NCI-H510A (cell line): Measurements from ENCODE around the gene FOCAD.

Experiments
- DNase-seq: peaks from one replicate; lab custom pipeline; 2025; lab: John Stamatoyannopoulos, UW

The FOCAD gene

GRCh38 chr9:21023861-21024260 is 339.8 kb downstream of the FOCAD start:
- no peak for DNase-seq

GRCh38 chr9:21027295-21027694 is 343.2 kb downstream of the FOCAD start:
- DNase-seq: no peak

GRCh38 chr9:21028466-21028865 is 344.4 kb downstream of the FOCAD start:
- no peak for DNase-seq

GRCh38 chr9:21029661-21030060 is 345.6 kb downstream of the FOCAD start:
- DNase-seq: no peak

- no peak for DNase-seq
These were observed 346.5 kb downstream of the FOCAD start for GRCh38 chr9:21030389-21031035.

- DNase-seq: no peak
These were observed 347.2 kb downstream of the FOCAD start, which contains the start of gene HACD4 for GRCh38 chr9:21031091-21031807. HACD4 (minus strand) TSS chr9:21031640; CDS start chr9:21031590, 50 bp downstream.

- no peak for DNase-seq
These were observed 347.7 kb downstream of the FOCAD start for GRCh38 chr9:21031808-21032183.

- no peak for DNase-seq
These were observed 353.2 kb downstream of the FOCAD start for GRCh38 chr9:21037278-21037677.

GRCh38 chr9:21039302-21039701 is 355.2 kb downstream of the FOCAD start:
- DNase-seq: no peak

GRCh38 chr9:21042466-21042865 is 358.4 kb downstream of the FOCAD start:
- DNase-seq: no peak

GRCh38 chr9:21043841-21044240 is 359.8 kb downstream of the FOCAD start:
- no peak for DNase-seq
